Endometrial microvascular endothelial cells (primary cell): Measurements from ENCODE around the gene WNK2. TPM values are rescaled to one million over a fixed set of nuclear protein-coding genes. Genes with fewer than 3 reads are reported as not detected.

ENCODE experiments used
- in situ Hi-C: cut with HindIII; loops from 2 replicates; pipeline ENCODE4 v1.10.0; 2017; ENCODE audit warnings: low sequenced_read_pairs, low pct_unique_long_range_greater_than_20kb; ENCODE audit errors: inconsistent ontology term
- total RNA-seq: library from RNA; depleted of rRNA; stranded (reverse); fragments of >200 nt; gene quantifications from one replicate; pipeline ENCODE4 v1.2.3, GENCODE V29; 2015; ENCODE audit errors: inconsistent ontology term

Gene WNK2
- total RNA-seq, 1 donor from 2014 or later = not detected

- in situ Hi-C loops = no loop called here
Measured at GRCh38 chr9:93296889-93297480, 113.0 kb downstream of the WNK2 start.

DNA sequence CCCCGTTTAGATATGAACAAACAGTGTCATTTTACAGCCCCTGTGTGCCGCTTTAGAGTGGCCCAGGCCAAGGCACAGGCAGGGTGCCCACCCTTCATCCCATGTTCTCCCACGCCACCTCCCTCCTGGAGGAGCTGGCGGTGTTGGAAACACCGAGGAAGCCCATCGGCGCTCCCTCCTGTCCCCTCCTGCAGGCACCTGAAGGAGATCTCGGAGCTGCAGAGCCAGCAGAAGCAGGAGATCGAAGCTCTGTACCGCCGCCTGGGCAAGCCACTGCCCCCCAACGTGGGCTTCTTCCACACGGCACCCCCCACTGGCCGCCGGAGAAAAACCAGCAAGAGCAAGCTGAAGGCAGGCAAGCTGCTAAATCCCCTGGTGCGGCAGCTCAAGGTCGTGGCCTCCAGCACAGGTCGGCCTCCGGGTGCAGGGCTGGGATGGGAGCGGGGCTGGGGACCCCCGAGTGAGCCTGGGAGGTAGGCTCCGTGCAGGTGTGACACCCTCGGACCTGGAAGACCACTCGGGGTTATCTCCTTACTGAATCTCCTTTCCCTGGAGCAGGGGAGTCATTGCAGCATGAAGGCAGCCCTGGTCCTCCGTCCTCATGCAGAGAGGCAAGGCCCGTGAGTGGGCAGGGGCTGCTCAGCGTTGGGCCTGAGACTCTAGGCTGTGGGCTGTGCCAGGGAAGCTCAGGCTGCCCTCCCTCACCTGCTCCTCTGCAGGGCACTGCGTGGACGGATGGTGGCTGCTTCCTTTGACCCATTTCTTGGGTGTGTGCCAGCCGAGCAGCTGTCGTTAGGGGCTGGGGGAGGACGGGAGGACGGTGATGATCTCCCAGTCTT lies 113.9 kb downstream of the WNK2 start:
- in situ Hi-C loops = no loop called here

GRCh38 chr9:93298498-93299417 lies 114.8 kb downstream of the WNK2 start:
- in situ Hi-C loops = no loop called here

DNA sequence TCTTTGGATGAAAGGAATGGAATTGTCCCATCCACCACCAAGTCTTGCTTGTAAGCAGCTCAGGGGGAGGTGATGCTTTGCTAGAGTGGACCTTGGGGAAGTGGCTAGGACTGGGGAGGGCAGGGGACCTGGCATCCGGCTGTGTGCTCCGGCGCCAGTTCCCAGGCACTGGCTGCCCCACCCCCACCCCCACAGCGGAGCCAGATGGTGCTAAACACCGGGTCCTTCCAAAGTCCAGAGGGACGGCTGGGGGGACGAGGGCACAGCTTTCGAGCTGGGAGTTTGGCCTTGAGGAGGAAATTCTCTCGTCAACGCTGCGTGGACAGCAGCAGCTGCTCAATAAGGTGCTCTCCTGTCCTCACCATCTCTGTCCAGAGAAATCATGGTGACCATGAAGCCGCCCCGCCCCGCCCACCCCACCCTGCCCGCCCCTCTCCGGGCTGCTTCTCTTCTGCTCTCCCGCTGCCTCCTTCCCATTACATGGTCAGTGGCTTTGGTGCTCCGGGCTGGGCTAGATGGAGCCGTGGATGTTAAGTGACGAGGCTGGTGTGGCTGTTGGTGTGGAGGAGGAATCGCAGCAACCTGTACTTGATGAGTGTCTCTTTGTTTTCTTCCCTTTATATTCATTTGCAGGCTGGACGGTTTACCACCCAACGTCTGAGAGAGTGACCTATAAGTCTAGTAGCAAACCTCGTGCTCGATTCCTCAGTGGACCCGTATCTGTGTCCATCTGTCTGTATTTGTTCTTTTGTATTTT lies 115.7 kb downstream of the WNK2 start:
- in situ Hi-C loops = no loop called here

GRCh38 chr9:93300175-93300572 lies 116.2 kb downstream of the WNK2 start:
- in situ Hi-C loops = no loop called here

- in situ Hi-C loops = no loop called here
Measured at GRCh38 chr9:93300585-93301081, 116.7 kb downstream of the WNK2 start.

DNA sequence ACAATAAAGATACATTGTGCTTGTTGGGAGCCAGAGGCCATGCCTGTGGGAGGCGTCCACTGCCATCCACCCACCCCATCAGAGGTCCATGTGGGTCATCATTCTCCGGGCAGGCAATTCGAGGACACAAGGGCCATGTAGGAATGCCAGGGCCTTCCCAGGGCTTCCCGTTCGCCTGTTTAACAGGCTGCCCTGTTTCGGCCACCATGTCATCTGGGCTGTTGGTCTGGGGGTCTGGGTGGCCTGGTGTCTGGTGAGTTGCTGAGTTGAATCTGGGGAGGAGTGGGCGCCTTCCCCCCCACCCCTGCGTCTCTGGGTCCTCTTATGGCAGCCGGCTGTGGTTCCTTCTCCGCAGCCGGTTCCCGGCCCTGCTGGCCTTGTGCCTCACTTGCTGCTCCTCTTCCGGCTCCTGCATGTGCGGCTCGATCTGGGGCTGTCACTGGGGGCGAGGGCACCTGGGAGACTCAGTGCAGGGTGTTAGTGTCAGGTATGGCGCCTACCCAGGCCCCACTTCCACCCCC lies 117.4 kb downstream of the WNK2 start:
- in situ Hi-C loops = no loop called here

DNA sequence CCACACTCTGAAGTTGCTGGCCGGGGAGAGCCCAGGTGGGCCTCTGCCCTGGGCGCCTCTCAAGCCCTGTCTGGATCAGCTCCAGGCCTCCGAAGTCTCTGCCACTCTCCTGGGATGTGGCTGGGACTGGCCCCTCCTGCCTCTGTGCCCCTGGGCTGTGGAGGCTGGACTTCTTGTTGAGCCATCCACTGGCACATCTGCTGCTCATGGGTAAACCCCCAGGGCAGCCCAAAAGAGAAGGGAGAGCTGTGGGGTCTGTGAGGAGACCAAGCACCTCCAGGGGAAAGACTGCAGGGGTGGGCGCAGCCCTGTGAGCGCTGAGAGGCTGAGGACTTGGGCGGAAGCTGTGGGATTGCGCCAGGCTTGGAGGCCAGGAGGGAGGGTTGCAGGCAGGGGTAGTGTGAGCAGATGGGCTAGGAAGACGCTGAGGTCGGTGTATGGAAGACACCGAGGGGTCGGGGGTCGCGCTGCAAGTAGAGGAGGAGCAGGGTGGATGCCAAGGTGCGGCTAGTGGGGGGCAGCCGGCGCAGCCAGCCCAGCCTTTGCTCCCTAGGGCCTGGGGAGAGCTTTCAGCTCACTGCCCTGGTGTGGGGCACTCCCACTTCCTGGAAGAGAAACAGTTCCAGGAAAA lies 118.1 kb downstream of the WNK2 start:
- in situ Hi-C loops = no loop called here

- in situ Hi-C loops = no loop called here
Measured at GRCh38 chr9:93302586-93303257, 118.8 kb downstream of the WNK2 start.

GRCh38 chr9:93303258-93303771 lies 119.4 kb downstream of the WNK2 start:
- in situ Hi-C loops = no loop called here

GRCh38 chr9:93303806-93304573 lies 120.1 kb downstream of the WNK2 start:
- in situ Hi-C loops = no loop called here

DNA sequence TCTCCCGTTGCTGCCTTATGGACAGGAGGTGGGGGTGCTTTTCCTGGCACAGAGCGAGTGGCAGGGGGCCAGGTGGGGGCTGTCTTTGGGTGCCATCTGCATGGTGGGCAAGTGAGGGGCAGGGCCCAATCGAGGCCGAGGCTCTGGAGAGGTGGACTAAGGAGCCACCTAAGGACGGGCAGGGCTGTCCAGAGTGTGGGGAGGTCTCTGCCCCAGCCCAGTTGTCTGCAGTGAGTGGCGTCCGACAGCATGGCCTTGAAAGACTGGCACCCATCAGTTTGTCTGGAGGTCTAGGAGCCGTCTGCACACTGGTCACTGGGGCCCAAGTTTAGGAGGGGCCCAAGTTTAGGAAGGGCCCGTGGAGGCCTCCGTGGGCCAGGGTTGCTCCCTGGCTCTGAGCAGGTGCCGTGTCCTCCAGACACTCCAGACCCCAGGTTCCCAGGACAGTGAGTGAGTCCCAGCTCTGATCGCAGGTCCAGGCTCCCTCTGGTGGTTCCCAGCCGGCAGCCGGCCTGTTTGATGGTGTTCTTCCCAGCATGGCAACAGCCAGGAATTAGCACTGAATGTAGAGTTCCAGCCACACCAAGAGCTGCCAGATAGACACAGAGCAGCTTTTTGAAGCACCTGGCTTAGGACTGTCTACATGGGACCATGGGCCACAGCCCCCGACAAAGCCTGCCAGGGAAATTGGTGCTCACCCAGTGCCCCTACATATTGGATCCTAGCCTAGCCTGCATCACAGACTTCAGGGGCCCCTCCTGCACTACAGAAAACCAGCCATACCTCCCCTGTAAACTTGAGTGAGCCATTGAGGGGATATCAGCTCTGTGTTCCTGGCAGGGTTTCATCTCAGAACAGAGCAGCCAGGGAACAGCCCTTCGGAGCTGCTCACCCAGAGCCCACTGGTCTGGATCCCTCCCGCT lies 120.9 kb downstream of the WNK2 start:
- in situ Hi-C loops = no loop called here

GRCh38 chr9:93305497-93306020 lies 121.6 kb downstream of the WNK2 start:
- in situ Hi-C loops = no loop called here

GRCh38 chr9:93306081-93306480 lies 122.1 kb downstream of the WNK2 start:
- in situ Hi-C loops = no loop called here

DNA sequence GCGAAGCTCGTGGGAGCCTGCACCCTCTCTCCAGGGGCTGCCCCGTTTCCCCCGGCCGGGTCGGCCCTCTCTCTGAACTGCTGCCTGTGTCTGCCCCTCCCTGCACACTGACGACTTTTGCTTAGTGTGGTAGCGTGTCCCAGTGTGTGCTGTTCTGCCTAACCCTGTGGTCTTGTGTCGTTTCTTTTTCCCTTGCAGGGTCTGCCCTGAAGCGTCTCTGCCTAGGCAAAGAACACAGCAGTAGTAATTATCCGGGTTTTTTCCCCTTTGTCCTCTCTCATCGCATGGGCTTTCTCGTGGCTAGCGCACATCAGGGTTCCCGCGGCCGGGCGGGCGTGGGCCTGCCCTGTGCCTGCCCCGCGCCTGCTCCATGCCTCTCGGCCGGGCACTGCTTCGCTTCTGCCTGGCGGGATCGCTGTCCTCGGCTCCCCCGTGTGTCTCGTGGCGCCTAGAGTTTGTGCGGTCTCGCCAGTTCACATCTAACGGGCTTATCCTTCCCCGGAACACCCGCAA lies 122.7 kb downstream of the WNK2 start:
- in situ Hi-C loops = no loop called here
